ENCODE data around the gene PDE4A.
"Not testable (repeated sequence)": the region's sequence is repeated elsewhere in the genome, so short reads cannot be mapped to it uniquely, and the experiment has no call there.

PDE4A gene

DNA sequence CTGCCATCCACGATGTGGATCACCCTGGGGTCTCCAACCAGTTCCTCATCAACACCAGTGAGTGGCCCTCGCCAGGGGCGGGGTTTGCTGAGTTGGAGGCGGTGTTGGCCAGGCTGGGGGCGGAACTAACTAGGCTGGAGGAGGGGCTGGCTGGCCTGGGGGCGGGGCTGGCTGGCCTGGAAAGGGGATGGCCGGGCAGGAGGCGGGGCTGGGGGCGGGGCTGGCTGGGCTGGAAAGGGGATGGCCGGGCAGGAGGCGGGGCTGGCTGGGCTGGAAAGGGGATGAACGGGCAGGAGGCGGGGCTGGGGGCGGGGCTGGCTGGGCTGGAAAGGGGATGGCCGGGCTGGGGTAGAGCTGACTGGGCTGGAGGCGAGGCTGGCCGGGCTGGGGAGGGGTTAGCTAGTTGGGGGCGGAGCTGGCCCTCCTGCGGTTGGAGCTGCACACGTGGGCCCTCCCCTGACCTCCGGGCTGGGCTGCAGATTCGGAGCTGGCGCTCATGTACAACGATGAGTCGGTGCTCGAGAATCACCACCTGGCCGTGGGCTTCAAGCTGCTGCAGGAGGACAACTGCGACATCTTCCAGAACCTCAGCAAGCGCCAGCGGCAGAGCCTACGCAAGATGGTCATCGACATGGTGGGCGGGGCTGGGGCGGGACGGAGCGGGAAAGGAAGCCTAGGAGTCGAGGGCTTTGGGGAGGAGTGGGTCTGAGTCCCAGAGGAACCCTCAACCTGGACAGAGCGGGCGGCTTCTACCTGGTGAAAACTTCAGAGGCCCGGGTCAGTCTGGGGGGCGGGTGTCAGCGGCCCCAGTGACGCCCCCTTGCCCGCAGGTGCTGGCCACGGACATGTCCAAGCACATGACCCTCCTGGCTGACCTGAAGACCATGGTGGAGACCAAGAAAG, 41.0 kb downstream of the PDE4A start:
- peak; percentile 94 for FAIRE-seq
- peak; percentile 97 for DNase-seq (ENCODE audit: insufficient read length, low spot score)

DNA sequence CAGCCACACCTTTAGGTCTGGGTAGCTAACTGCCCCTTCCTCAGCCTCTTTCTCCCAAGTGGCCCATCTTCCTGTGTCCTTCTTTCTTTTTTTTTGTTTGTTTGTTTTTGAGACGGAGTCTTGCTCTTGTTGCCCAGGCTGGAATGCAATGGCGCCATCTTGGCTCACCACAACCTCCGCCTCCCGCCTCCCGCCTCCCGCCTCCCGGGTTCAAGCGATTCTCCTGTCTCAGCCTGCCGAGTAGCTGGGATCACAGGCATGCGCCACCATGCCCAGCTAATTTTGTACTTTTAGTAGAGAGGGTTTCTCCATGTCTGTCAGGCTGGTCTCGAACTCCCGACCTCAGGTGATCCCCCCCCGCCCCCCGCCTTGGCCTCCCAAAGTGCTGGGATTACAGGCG, 41.7 kb downstream of the PDE4A start:
- DNase-seq (ENCODE audit: insufficient read length, low spot score); FAIRE-seq: not testable (repeated sequence)

- DNase-seq (ENCODE audit: insufficient read length, low spot score): no peak
- FAIRE-seq: no peak
Observed at GRCh38 chr19:10462557-10462956, 42.2 kb downstream of the PDE4A start.

DNA sequence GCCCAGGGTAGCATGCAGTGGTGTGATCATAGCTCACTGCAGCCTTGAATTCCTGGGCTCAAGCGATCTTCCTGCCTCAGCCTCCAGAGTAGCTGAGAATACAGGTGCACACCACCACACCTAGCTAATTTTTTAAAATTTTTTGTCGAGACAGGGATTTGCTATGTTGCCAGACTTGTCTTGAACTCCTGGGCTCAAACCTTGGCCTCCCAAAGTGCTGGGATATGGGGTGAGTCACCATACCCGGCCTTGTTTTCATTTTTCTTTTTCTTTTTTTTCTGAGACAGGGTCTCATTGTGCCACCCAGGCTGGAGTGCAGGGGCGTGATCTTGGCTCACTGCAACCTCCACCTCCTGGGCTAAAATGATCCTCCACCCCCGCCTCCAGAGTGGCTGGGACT, 44.1 kb downstream of the PDE4A start:
- no peak for FAIRE-seq
- DNase-seq (ENCODE audit: insufficient read length, low spot score): no peak

GRCh38 chr19:10467104-10467706, 46.9 kb downstream of the PDE4A start:
- no peak for FAIRE-seq
- no peak for DNase-seq (ENCODE audit: insufficient read length, low spot score)

GRCh38 chr19:10468133-10468532, 47.8 kb downstream of the PDE4A start:
- DNase-seq (ENCODE audit: insufficient read length, low spot score): no peak
- FAIRE-seq: no peak

- FAIRE-seq (peak; percentile 18), DNase-seq (ENCODE audit: insufficient read length, low spot score) (no peak)
Observed at GRCh38 chr19:10471909-10472308, 51.6 kb downstream of the PDE4A start.

GRCh38 chr19:10473192-10473591, 52.9 kb downstream of the PDE4A start:
- DNase-seq (ENCODE audit: insufficient read length, low spot score) (no peak), FAIRE-seq (no peak)

DNA sequence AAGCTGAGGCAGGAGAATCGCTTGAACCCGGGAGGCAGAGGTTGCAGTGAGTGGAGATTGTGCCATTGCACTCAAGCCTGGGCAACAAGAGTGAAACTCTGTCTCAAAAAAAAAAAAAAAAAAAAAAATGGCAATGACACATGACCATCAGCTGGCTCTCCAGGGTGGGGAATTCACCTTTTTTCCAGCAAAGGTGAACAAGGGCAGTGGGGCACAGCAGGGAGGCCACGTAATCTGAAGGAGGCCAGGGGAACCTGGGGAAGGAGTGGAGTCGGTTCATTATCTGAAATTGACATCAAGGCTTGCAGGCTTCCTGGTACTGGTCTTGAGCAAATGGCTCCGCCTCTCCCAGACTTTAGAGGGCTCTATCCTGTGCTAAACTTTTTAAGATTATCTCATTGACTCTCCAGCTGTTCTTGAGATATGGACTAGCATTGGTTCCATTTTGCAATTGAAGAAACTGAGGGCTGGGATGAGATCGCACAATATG, 54.7 kb downstream of the PDE4A start:
- no peak for DNase-seq (ENCODE audit: insufficient read length, low spot score)
- no peak for FAIRE-seq

- no peak for DNase-seq (ENCODE audit: insufficient read length, low spot score)
- no peak for FAIRE-seq
Observed at GRCh38 chr19:10478476-10478875, 58.1 kb downstream of the PDE4A start.

DNA sequence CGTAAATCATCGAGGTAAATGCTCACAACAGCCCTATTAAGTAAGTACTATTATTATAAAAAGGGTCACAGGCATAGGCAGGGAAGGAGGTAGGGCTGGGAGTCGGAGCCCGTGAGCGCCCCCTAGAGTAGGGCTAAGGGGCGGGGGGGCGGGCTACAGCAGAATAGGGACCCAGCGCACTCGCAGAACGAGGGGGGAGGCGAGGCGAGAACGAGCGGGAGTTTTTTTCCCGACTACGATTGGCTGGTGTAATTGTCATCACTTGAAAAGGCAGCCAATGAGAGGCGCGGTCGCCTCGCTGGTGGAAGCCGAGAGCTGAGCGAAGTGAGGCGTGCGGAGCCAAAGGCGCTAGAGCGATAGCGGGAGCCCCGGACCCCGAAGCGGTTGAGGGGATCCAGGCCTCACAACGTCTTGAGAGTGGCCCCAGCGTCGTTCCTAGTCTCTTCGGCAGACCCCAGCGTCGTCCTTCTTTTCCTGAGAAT, 58.6 kb downstream of the PDE4A start:
- FAIRE-seq: peak; percentile 92
- DNase-seq (ENCODE audit: insufficient read length, low spot score): no peak

GRCh38 chr19:10486551-10486950, 66.2 kb downstream of the PDE4A start:
- FAIRE-seq (no peak), DNase-seq (ENCODE audit: insufficient read length, low spot score) (no peak)

- FAIRE-seq: no peak
Observed at GRCh38 chr19:10491472-10492047, 71.2 kb downstream of the PDE4A start.

DNA sequence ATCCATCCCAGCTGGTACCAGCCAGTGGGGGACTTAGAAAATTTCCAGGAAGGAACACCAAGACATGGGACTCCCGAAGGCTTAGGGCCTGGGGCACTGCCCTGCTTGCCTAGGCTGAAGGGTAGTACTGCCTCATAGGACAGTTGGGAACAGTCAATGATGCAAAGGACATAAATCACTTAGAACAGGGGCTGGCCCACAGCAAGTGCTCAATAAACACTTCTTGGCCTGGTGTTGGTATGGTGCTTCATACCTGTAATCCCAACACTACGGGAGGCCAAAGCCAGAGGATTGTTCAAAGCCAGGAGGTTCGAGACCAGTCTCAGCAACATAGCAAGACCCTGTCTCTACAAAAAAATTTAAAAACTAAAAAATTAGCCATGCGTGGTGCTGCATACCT, 77.0 kb downstream of the PDE4A start:
- FAIRE-seq (no peak), DNase-seq (ENCODE audit: insufficient read length, low spot score) (no peak)

More at GRCh38 chr19:10491472-10492047, 71.2 kb downstream of the PDE4A start:
- DNase-seq (ENCODE audit: insufficient read length, low spot score): no peak

- no peak for DNase-seq (ENCODE audit: insufficient read length, low spot score)
- no peak for FAIRE-seq
Observed at GRCh38 chr19:10499550-10500246, 79.4 kb downstream of the PDE4A start.

DNA sequence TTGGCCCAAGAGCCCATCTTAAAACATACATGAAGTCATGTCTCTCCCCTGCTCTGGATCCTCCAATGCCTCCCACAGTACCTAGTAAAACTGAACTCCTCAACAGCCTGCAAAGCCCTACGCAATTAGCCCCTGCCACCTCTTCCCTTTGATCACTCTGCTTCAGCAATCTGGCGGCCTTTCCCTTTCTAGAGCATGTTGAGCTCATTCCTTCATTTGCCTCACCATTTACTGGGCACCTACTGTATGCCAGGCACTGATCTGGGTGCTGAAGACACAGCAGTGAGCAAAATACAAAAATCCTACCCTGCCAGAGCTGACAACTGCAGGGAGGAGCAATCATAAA, 79.9 kb downstream of the PDE4A start:
- DNase-seq (ENCODE audit: insufficient read length, low spot score): no peak
- no peak for FAIRE-seq

GRCh38 chr19:10501971-10502523, 81.7 kb downstream of the PDE4A start:
- DNase-seq (ENCODE audit: insufficient read length, low spot score) (peak; percentile 63), FAIRE-seq (peak; percentile 69)

DNA sequence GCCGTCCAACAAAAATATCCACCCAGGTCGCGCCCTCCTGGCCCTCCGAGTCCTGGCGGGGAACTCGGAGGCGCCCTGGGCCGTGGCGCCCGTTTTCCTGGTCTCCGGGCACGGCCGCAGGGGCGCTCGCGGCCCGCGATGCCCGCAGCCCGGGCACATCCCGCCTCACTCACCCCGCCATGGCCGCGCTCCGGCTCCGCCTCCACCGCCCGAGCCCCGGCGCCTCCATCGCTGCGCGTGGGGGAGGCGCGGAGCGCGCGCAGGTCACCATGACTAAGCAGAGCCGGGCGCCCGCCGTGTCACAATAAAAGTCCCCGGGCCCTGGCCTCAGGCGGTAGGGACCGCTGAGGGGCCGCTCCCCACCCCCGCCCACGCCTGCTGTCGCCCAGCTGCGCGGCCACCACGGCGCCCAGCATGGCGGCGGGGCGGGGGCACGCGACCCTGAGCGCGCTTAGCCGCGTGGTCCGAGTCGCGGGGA, 82.2 kb downstream of the PDE4A start:
- FAIRE-seq: peak; percentile 60
- peak; percentile 94 for DNase-seq (ENCODE audit: insufficient read length, low spot score)

DNA sequence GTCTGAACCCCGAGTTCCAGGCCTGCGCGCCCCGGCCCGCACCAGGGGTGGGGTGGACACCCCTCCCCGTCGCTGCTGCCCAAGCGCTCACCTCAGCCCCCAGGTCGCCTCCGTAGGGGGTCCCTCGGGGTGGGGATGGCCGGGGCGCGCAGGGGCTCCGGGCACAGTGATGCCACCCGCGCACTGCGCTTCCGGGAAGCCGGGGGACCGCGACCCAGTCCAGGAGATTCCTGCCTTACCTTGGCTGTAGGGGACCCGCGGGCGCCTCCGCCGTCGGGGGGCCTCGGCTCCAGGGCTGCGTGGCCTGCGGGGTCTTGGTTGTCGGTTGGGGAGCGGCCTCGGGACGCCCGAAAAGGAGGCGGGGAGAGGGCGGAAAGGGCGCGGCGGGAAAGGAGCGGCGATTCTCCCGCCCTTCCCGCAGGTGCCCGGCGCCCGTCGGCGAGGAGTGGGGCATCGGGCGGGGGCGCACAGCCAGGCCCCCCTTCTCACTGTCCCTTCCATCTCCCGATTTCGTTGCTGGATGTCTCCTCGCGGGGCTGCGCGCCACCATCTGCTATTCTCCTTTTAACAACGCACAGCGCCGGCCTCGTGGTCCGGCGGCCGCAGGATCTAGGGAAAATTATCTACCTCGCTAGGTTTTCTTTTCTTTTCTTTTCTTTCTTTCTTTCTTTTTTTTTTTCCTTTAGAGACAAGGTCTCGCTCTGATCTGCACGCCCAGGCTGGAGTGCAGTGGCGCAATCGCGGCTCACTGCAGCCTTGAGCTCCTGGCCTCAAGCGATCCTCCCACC, 82.9 kb downstream of the PDE4A start, which contains the start of gene KEAP1:
KEAP1 (minus strand) TSS at position 355 of the 788 bp plus-strand sequence. CDS start 3,323 bp downstream, outside the sequence.
- peak; percentile 84 for FAIRE-seq
- no peak for DNase-seq (ENCODE audit: insufficient read length, low spot score)

All from GM19239 (cell line).